ENCODE data around the gene TAF8.

TAF8 gene

GRCh38 chr6:42066156-42066675, 15.9 kb downstream of the TAF8 start:
- no peak for DNase-seq

DNA sequence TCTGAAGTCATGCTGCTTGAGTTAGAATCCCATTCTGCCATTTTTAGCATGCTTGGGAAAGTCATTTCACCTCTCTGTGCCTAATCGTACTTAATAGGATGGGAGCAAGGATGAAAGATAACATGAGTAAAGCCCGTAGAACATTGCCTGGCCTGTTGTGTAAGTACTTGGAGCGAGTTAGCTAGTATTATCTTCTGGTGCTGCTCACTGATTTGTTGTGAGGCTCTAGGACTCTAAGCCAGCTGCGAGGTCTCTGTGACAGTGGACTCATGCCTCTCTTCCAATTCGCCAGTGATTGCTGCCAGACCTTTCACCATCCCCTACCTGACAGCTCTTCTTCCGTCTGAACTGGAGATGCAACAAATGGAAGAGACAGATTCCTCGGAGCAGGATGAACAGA, 17.8 kb downstream of the TAF8 start:
- no peak for DNase-seq

GRCh38 chr6:42068872-42069522, 18.7 kb downstream of the TAF8 start:
- DNase-seq: no peak

- no peak for DNase-seq
Measured at GRCh38 chr6:42071881-42072583, 21.7 kb downstream of the TAF8 start.

- no peak for DNase-seq
Measured at GRCh38 chr6:42073287-42073686, 23.0 kb downstream of the TAF8 start.

GRCh38 chr6:42075159-42075838, 25.0 kb downstream of the TAF8 start:
- peak; percentile 63 to 80 for DNase-seq

DNA sequence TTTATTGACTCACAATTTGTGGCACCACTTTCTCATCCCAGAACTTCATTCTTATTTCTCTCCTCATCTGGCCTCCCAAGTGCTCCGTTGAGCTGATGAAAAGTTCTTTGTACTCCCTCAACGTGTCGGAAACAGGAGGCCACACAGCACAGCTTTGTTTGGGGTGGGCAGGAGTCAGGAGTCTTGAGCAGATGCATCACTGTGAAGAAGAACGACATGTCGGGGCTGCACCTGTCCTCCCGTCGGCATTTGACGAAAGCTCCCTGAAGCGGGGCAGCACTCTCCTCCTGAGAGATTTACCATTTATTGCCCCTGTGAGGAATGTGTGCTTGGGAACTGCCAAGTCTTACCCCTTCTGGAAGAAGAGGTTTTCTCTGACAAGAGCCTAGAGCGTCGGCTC, 28.1 kb downstream of the TAF8 start:
- DNase-seq: no peak

- no peak for DNase-seq
Measured at GRCh38 chr6:42079941-42080464, 29.7 kb downstream of the TAF8 start.

- DNase-seq: no peak
Measured at GRCh38 chr6:42083530-42083929, 33.2 kb downstream of the TAF8 start.

DNA sequence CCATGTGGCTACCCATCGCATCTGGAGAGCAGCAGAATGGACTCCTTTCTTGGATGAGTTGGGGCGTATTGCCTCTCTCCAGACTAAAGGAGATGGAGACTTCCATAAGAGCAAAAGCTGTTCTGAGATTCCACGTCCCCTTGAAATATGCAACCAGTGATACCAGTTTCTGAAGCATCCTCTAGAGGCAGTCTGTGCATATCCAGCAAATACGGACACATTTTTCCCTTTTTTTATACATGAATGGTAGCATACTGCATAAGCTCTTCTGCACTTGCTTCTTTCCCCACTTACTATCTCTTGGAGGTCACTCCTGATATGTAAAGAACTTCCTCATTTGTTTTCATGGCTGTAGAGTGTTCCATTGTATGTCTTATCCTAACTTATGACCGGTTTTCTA, 34.6 kb downstream of the TAF8 start:
- no peak for DNase-seq

DNA sequence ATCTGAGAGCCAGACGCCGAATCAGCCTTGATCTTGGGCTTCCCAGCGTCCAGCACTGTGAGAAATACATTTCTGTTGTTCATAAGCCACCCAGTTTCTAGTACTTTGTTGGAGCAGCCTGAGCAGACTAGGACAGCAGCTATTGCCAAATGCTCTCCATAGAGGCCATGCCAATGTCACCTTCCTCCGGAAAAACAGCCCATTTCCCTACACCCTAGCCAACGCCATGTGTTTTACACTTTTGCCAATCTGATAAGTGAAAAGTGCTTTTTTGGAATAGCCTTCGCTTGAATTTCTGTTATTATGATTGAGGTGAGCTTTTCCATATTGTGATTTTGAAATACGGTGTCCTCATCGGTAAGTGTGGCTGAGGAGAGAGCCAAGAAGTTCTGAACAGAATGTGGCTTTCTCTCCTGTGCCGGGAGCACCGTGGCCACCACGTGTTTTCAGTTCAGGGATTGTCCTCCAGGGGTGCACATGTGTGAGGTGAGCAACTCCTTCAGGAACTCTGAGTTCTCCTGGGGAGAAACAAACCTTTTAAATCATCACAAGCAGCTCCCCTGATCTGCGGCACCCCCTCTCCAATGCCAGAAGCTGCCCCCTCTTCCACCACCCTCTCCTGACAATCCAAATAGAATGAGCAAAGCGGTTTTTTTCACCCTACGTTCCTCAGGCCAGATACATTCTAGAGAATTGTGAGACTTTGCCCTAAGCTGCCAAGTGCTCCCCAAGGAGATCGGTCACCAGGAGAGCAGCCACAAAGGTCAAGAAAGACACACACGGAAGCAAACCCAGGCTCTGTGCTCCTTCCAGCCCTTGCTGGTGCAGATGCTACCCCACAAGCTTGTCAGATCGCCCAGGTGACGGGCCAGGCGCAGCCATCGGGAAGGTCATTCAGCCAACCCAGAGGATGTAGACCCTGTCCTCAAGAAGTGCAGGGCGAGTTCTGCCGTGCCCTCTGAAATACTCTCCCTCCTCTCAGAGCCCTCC, 36.0 kb downstream of the TAF8 start:
- no peak for DNase-seq

- no peak for DNase-seq
Measured at GRCh38 chr6:42088101-42088591, 37.8 kb downstream of the TAF8 start.

GRCh38 chr6:42090819-42091717, 40.7 kb downstream of the TAF8 start:
- DNase-seq: no peak

DNA sequence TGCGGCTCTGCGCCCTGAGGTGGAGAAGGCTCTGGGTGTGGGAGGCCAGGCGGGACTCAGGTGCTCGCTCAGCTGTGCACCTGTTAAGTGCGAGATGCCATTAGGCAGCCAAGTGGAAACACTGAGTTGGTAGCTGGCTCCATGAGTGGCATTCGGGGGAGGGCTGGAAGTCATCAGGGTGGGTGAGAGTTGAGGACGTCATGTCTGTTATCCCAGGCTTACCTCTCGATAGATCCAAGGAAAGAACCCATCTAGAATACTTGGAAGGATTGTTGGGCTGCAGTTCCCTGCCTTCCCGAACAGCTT, 41.3 kb downstream of the TAF8 start:
- DNase-seq: no peak

GRCh38 chr6:42093582-42094329, 43.4 kb downstream of the TAF8 start:
- no peak for DNase-seq

GRCh38 chr6:42095094-42095493, 44.8 kb downstream of the TAF8 start:
- no peak for DNase-seq

GRCh38 chr6:42095776-42096541, 45.6 kb downstream of the TAF8 start:
- DNase-seq: no peak

DNA sequence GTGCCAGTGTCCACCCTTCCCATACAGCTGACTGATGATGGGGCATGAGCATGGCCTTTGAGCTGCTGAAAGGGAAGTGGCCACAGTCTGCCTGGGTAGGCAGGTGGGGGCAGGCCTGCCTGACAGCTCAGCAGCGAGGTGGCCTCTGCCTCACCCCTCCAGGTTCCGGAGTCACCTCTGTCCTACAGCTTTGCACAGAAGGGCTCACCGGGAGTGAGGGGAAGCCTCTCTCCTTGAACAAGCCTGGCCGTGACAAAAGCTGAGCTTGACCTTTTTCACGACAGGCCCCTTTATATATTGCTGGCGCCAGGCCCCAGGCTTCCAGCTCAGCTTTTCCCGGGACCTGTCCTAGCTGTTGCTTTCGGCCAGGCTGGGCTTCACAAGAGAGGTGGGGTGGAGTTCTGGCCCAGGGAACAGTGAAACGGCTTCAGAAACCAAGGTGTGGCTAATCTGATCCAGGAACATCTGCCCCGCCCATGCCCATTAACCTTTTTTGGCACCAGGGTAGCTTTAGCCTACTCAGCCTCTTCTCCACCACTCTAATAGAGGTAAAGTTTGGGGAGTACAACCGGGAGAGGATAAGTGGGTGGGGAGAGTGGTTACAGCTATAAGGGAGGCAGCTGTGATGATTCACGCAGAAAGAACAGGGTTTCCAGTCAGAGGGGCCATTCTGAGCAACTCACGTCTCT, 49.2 kb downstream of the TAF8 start:
- DNase-seq: no peak

Data from AML-193 (cell line).